DMS114 treated with DMSO at 0.1 percent for 48 hours (cell line): ENCODE results near the gene PMAIP1.

ENCODE experiments used
- DNase-seq: peaks from one replicate; lab custom pipeline; 2025; ENCODE audit not compliant: unreplicated experiment; lab: John Stamatoyannopoulos, UW

The PMAIP1 gene

DNA sequence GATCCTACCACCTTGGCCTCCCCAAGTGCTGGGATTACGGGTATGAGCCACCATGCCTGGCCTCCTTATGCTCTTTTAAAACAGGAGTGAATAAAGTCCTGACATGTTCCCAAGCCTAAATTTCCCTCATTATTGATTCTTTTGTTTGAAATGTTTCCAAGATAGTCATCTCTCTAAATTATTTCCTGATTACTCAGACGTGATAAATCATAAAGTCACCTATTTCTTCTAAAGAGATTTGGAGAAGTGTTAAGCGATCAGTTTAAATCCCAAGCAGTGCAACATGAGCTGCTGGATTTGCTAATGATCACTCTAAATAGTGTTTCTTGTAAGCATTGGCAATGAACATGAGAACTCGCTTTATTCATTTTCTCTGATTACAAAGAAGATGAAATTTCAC lies 51.8 kb downstream of the PMAIP1 start:
- DNase-seq = no peak

DNA sequence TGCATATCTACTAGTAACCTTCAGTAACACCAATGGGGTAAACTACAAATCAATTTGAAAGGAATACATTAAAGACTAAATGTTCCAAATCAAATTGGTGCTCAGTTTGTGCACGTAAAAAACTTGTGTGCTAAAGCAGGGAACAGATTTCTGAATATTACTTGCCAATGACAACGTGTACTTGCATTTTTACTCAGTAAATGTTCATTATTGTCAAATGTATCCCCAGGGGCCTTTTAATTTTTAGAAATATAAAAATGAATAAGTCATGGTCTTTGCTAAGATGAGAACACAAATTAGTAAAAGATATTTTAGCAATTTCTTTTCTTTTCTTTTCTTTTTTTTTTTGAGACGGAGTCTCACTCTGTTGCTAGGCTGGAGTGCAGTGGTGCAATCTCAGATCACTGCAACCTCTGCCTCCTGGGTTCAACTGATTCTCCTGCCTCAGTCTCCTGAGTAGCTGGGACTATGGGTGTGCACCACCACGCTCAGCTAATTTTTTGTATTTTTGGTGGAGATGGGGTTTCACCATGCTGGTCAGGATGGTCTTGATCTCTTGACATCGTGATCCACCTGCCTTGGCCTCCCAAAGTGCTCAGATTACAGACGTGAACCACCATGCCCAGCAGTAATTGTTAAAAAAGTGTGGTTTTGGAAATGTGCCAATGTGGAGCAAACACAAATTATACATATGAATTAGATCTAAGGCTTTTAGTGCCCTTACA lies 52.6 kb downstream of the PMAIP1 start:
- DNase-seq = no peak
